Stomach (tissue), 9 donors: ENCODE results near the gene CLEC19A. TPM values are rescaled to one million over a fixed set of nuclear protein-coding genes. Genes with fewer than 3 reads are reported as not detected.

Source experiments
- DNase-seq, 2 donors: peaks; one replicate each; pipeline versions ENCODE4 v3.0.0 to v3.0.0-alpha.2; 2013 to 2019
- H3K27ac ChIP-seq, 5 donors: fragments of 200-600 bp in 4 of 5; sonication (generic) in 4 of 5; one replicate each; pipeline ENCODE4 v1.5.1; 2013 to 2019; ENCODE audit warnings: mild to moderate bottlenecking in 1 of 5, moderate library complexity in 1 of 5
- H3K27me3 ChIP-seq, 3 donors: fragments of 200-600 bp; sonication (generic); one replicate each; pipeline ENCODE4 v1.5.1; 2017 to 2019; ENCODE audit warnings: mixed run types in 1 of 3
- H3K36me3 ChIP-seq, 4 donors: fragments of 200-600 bp; sonication (generic); 1 replicate in 3 of 4; 2 replicates in 1 of 4; pipeline ENCODE4 v1.5.1; 2016 to 2019
- H3K4me1 ChIP-seq, 4 donors: fragments of 200-600 bp; sonication (generic); one replicate each; pipeline ENCODE4 v1.5.1; 2016 to 2019
- H3K4me3 ChIP-seq, 4 donors: fragments of 200-600 bp; sonication (generic) in 3 of 4; one replicate each; pipeline ENCODE4 v1.5.1; 2016 to 2019; ENCODE audit warnings: mild to moderate bottlenecking in 1 of 4
- H3K9me3 ChIP-seq, 4 donors: fragments of 200-600 bp; sonication (generic); one replicate each; pipeline ENCODE4 v1.5.1; 2016 to 2019
- EP300 ChIP-seq: sonication (generic); formaldehyde crosslinking; IDR thresholded peaks from one replicate; pipeline ENCODE4 v1.6.1; 2017; ENCODE audit warnings: antibody characterized with exemption
- POLR2A ChIP-seq, 4 donors: fragments of 450-650 bp; IDR thresholded peaks; one replicate each; pipeline ENCODE4 v1.6.1; 2016; ENCODE audit warnings: antibody characterized with exemption in 4 of 4, control low read depth in 2 of 4, mild to moderate bottlenecking in 1 of 4, moderate library complexity in 1 of 4
- POLR2AphosphoS5 ChIP-seq, 3 donors: sonication (generic); formaldehyde crosslinking; IDR thresholded peaks; one replicate each; pipeline ENCODE4 v1.6.1; 2016; ENCODE audit warnings: antibody characterized with exemption in 3 of 3
- WGBS, 5 donors: extraction: QIAGEN DNeasy Blood & Tissue Kit in 3 of 5; methylation state at CpG; one replicate each; pipeline versions ENCODE4 v1.1.5 to v1.1.7; 2013 to 2018; 5-methylcytosine and 5-hydroxymethylcytosine counted together
- intact Hi-C: fragments of 100-400 bp; cut with DNase I; formaldehyde crosslinking; loops from one replicate; pipeline ENCODE4 v1.15.1; 2023; ENCODE audit warnings: low total_unique reads
- polyA plus RNA-seq, 3 donors: library from polyadenylated mRNA; stranded (reverse); fragments of 200-250 nt; gene quantifications; one replicate each; pipeline ENCODE4 v1.2.3, GENCODE V29; 2013
- total RNA-seq, 5 donors: library from RNA; depleted of rRNA; stranded (reverse); fragments of >200 nt; gene quantifications; one replicate each; pipeline versions ENCODE4 v1.1.0 to v1.2.3, GENCODE V29; 2014 to 2016
- TF ChIP-seq, protein P1 (sequence below), 7 experiments: fragments of 450-650 bp in 4 of 7; fragments of 200-600 bp in 3 of 7; sonication (generic) in 3 of 7; IDR thresholded peaks; one replicate each; pipeline ENCODE4 v1.5.1; 2016 to 2019; ENCODE audit warnings: antibody characterized with exemption in 7 of 7, control low read depth in 2 of 7, mild to moderate bottlenecking in 1 of 7
- donor health status: healthy with polysubstance abuse.
- donor health status: Bipolar disorder and iron deficiency.
- donor health status: healthy.

The CLEC19A gene
- total and polyA plus RNA-seq, 8 donors = 0.37 TPM; not detected in 7

DNA sequence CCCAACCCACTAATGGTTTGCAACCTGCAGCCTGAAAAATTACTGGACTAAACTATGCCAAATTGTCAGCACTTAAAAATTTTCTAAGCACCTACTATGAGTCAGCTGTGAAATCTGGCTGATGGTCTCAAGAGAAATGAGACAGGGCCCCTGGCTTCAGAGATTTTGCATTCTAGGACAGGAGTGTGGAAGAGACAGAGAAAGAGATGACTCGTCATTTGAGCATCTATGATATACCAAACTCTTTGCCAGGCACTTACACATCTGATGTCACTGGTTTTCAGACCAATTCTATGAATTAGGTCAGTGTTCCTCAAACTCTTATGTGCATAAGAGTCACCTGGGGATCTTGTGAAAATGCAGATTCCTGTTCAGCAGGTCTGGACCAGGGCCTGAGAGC is 44.4 kb downstream of the CLEC19A start:
- H3K9me3 ChIP-seq = no peaks in the 10 kb centered on the region
- no peak for DNase-seq
- no peak overlapping the region for H3K4me3 ChIP-seq
- H3K4me1 ChIP-seq = peaks cover 0 to 20% (median 16%) of the 10 kb centered on the region in 4 donors
- peak overlapping the region in 4 of 5 donors; percentile 66 to 81 (median 74) for H3K27ac ChIP-seq
- intact Hi-C loops = no loop called here
- 75 to 98% (median 89%) methylated on average over 1 of the region's 1 CpG for WGBS, 5 donors
- H3K27me3 ChIP-seq = no peaks in the 10 kb centered on the region
- TF ChIP-seq POLR2A (IDR thresholded peaks at IDR 0.05) (no peak), EP300 (no peak), POLR2AphosphoS5 (IDR thresholded peaks at IDR 0.05) (no peak)
- TF ChIP-seq, protein P1, sequence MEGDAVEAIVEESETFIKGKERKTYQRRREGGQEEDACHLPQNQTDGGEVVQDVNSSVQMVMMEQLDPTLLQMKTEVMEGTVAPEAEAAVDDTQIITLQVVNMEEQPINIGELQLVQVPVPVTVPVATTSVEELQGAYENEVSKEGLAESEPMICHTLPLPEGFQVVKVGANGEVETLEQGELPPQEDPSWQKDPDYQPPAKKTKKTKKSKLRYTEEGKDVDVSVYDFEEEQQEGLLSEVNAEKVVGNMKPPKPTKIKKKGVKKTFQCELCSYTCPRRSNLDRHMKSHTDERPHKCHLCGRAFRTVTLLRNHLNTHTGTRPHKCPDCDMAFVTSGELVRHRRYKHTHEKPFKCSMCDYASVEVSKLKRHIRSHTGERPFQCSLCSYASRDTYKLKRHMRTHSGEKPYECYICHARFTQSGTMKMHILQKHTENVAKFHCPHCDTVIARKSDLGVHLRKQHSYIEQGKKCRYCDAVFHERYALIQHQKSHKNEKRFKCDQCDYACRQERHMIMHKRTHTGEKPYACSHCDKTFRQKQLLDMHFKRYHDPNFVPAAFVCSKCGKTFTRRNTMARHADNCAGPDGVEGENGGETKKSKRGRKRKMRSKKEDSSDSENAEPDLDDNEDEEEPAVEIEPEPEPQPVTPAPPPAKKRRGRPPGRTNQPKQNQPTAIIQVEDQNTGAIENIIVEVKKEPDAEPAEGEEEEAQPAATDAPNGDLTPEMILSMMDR (IDR thresholded peaks at IDR 0.05) = no peak
- no peaks in the 10 kb centered on the region for H3K36me3 ChIP-seq

DNA sequence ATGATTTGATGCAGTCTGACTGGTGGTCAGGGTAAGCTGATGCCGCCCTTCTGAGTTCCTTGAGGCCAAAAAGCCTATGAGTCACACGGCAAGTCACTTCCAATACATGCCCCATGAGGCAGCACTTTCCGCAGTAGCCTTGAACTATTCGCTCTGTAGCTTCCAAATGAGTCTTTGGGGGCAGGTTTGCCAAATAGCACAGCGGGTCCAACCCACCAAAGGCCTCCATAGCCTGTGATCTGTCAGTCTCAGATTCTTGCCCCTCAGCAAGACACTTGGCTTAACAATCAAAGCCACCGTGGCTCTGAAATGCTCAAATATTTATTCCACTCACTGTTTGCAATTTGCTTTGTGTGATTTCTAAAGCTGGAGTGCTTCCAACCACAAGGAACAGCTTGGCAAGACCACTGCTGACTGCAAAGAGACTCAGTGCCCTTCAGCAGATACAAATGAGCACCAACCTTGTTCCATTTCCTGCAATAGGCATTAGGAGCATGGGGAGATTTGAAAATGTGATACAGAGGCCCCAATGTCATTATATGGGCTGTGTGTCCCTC is 45.4 kb downstream of the CLEC19A start:
- no peak for TF ChIP-seq POLR2A (IDR thresholded peaks at IDR 0.05)
- TF ChIP-seq EP300 = no peak
- TF ChIP-seq, protein P1 (IDR thresholded peaks at IDR 0.05) = peak in 1 of 7 experiments; percentile 10
- TF ChIP-seq POLR2AphosphoS5 (IDR thresholded peaks at IDR 0.05) = peak; percentile 23 to 63 (median 49)
- 20 to 42% (median 35%) methylated on average over 6 of the region's 6 CpGs for WGBS, 5 donors
- peaks cover 0 to 20% (median 16%) of the 10 kb centered on the region in 4 donors for H3K4me1 ChIP-seq
- intact Hi-C loops = no loop called here
- no peaks in the 10 kb centered on the region for H3K27me3 ChIP-seq
- DNase-seq = peak; percentile 72 to 78
- H3K9me3 ChIP-seq = no peaks in the 10 kb centered on the region
- H3K27ac ChIP-seq = peak overlapping the region; percentile 66 to 86 (median 77)
- H3K36me3 ChIP-seq = no peaks in the 10 kb centered on the region
- H3K4me3 ChIP-seq = no peak overlapping the region

DNA sequence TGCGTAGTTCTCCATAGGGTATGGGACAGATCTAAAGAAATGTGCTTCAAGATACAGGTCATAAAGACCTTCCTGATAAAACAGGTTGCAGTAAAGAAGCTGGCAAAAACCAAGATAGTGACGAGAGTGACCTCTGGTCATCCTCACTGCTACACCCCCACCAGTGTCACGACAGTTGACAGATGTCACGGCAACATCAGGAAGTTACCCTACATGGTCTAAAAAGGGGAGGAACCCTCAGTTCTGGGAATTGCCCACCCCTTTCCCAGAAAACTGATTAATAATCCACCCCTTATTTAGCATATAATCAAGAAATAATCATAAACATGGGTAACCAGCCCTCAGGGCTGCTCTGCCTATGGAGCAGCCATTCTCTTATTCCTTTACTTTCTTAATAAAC is 46.3 kb downstream of the CLEC19A start:
- H3K4me1 ChIP-seq = peaks cover 0 to 20% (median 16%) of the 10 kb centered on the region in 4 donors
- TF ChIP-seq, protein P1 (IDR thresholded peaks at IDR 0.05) = no peak
- TF ChIP-seq POLR2AphosphoS5 (IDR thresholded peaks at IDR 0.05) (no peak), EP300 (no peak), POLR2A (IDR thresholded peaks at IDR 0.05) (no peak)
- H3K4me3 ChIP-seq = no peak overlapping the region
- no peaks in the 10 kb centered on the region for H3K27me3 ChIP-seq
- no peaks in the 10 kb centered on the region for H3K36me3 ChIP-seq
- no peaks in the 10 kb centered on the region for H3K9me3 ChIP-seq
- 64 to 77% (median 70%) methylated on average over 4 of the region's 4 CpGs for WGBS, 5 donors
- intact Hi-C loops = no loop called here
- H3K27ac ChIP-seq = peak overlapping the region in 3 of 5 donors; percentile 66 to 81 (median 71)
- no peak for DNase-seq

DNA sequence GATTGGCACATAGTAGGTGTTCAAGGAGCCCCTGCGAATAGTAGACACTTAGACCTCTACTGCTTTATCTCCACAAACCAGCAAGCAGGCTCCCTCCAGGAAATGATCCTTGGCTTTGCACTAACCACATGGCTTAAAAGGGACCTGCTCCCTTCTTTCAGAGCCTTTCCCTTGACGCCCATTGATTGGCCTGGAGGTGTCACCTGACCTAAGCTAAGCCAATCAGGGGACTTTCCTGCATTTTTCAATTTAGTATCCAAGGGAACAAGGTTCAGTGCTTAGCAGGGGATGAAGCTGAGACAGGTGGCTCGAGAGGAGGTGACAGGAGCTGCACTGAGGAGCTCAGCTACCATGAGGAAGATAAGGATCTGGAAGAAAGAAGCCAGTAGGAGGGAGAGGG is 52.8 kb downstream of the CLEC19A start:
- Histone ChIP-seq H3K27me3 (no peaks in the 10 kb centered on the region), H3K4me3 (no peak overlapping the region), H3K36me3 (no peaks in the 10 kb centered on the region), H3K4me1 (no peaks in the 10 kb centered on the region), H3K9me3 (no peaks in the 10 kb centered on the region), H3K27ac (no peak overlapping the region)
- no peak for TF ChIP-seq POLR2A (IDR thresholded peaks at IDR 0.05)
- TF ChIP-seq POLR2AphosphoS5 (IDR thresholded peaks at IDR 0.05) = no peak
- TF ChIP-seq, protein P1 (IDR thresholded peaks at IDR 0.05) = no peak
- TF ChIP-seq EP300 = no peak
- WGBS, 5 donors = 64 to 75% (median 73%) methylated on average over 3 of the region's 3 CpGs
- intact Hi-C loops = no loop called here
- no peak for DNase-seq
